K562 (cell line): ENCODE data around the gene PDCD6IP. TPM values are rescaled to one million over a fixed set of nuclear protein-coding genes. Genes with fewer than 3 reads are reported as not detected.
A peak's percentile ranks its signal among the peaks of the same experiment; 100 is the strongest.

Experiments
- ATF6 ChIP-seq: sonication (generic); formaldehyde crosslinking; IDR thresholded peaks from 2 replicates; pipeline ENCODE4 v1.4.0; 2020; ENCODE audit warnings: mild to moderate bottlenecking, missing genetic modification reagents
- CBX2 ChIP-seq: fragments of 200-600 bp; sonication (generic); IDR thresholded peaks from one replicate; pipeline ENCODE4 v1.6.1; 2012; ENCODE audit warnings: mild to moderate bottlenecking, low read length, inconsistent platforms; ENCODE audit not compliant: insufficient read depth, poor library complexity, severe bottlenecking
- ELF1 ChIP-seq: fragments of 200-800 bp; sonication (Bioruptor generic); IDR thresholded peaks from 2 replicates; pipeline ENCODE4 v1.6.1; 2016; ENCODE audit warnings: missing genetic modification characterization, missing compliant biosample characterization
- FOXM1 ChIP-seq, 2 experiments: fragments of 450-650 bp in 1 of 2; sonication (generic) in 1 of 2; formaldehyde crosslinking in 1 of 2; IDR thresholded peaks; 2 replicates each; pipeline versions ENCODE4 v1.6.1 to v1.9.0; 2017 to 2022; ENCODE audit warnings: low read depth in 2 of 2, mild to moderate bottlenecking in 2 of 2, missing genetic modification reagents in 1 of 2, moderate library complexity in 1 of 2
- IRF9 ChIP-seq: fragments of 450-650 bp; IDR thresholded peaks from 2 replicates; pipeline ENCODE4 v1.6.1; 2016; ENCODE audit warnings: missing biosample characterization, missing genetic modification characterization
- KDM4B ChIP-seq, 2 experiments: fragments of 450-650 bp in 1 of 2; sonication (generic) in 1 of 2; IDR thresholded peaks; 2 replicates each; pipeline ENCODE4 v1.6.1; 2016 to 2017; ENCODE audit warnings: borderline replicate concordance in 2 of 2, antibody characterized with exemption in 1 of 2, low read depth in 1 of 2, mild to moderate bottlenecking in 1 of 2
- MAFF ChIP-seq: IDR thresholded peaks from 2 replicates; pipeline ENCODE4 v1.6.1; 2012; ENCODE audit warnings: low read length, improper control_type of control experiment
- PHF20 ChIP-seq: fragments of 450-650 bp; IDR thresholded peaks from 2 replicates; pipeline ENCODE4 v1.6.1; 2018; ENCODE audit not compliant: partially characterized antibody
- RFX5 ChIP-seq: IDR thresholded peaks from 2 replicates; pipeline ENCODE4 v1.6.1; 2011; ENCODE audit warnings: low read depth, mild to moderate bottlenecking, improper control_type of control experiment, low read length
- TSC22D4 ChIP-seq: fragments of 450-650 bp; IDR thresholded peaks from 2 replicates; pipeline ENCODE4 v1.6.1; 2016; ENCODE audit warnings: missing genetic modification characterization, missing biosample characterization, control low read depth
- ZBTB26 ChIP-seq: fragments of 450-650 bp; formaldehyde crosslinking; IDR thresholded peaks from 2 replicates; pipeline ENCODE4 v1.4.0; 2022; ENCODE audit warnings: missing genetic modification characterization
- ZBTB9 ChIP-seq: fragments of 450-650 bp; formaldehyde crosslinking; IDR thresholded peaks from 2 replicates; pipeline ENCODE4 v1.4.0; 2020; ENCODE audit warnings: mild to moderate bottlenecking, moderate library complexity
- ZHX1 ChIP-seq: fragments of 150-350 bp; conservative IDR thresholded peaks from 2 replicates; pipeline ENCODE4 v1.6.1; 2014; ENCODE audit warnings: low read length
- ZNF3 ChIP-seq: fragments of 250-450 bp; sonication (Bioruptor Pico); IDR thresholded peaks from 2 replicates; pipeline ENCODE4 v1.5.0; 2021; ENCODE audit warnings: mild to moderate bottlenecking, moderate library complexity
- ZNF644 ChIP-seq: fragments of 200-800 bp; sonication (Bioruptor generic); IDR thresholded peaks from 2 replicates; pipeline ENCODE4 v1.6.1; 2016; ENCODE audit warnings: low read depth, missing genetic modification characterization, missing compliant biosample characterization
- ZNF75A ChIP-seq: fragments of 450-650 bp; formaldehyde crosslinking; IDR thresholded peaks from 2 replicates; pipeline ENCODE4 v1.4.0; 2020; ENCODE audit warnings: mild to moderate bottlenecking
- polyA plus RNA-seq, 8 experiments: library from polyadenylated mRNA; depleted of rRNA in 4 of 8; stranded (reverse) in 5 of 8; unstranded in 3 of 8; fragments of >200 nt; fragmentation: Nextera tagmentation in 2 of 8; fragmentation: Illumina TruSeq in 1 of 8; extraction: Ambion mirVana in 2 of 8; extraction: Trizol in 1 of 8; gene quantifications; 2 replicates each; pipeline versions ENCODE4 v1.2.1 to v1.2.3, GENCODE V29; 2011 to 2014; ENCODE audit warnings: inconsistent platforms in 1 of 8, missing spikeins in 1 of 8
- total RNA-seq, 7 experiments: library from RNA; depleted of rRNA in 6 of 7; stranded (reverse); fragments of >200 nt in 6 of 7; fragmentation: Illumina TruSeq in 2 of 7; extraction: Trizol in 2 of 7; gene quantifications; 2 replicates each; pipeline versions ENCODE4 v1.2.1 to v1.2.3, GENCODE V29; 2011 to 2021; ENCODE audit warnings: low replicate concordance in 1 of 7

Gene PDCD6IP
- total and polyA plus RNA-seq, 9 of the 15 experiments (the other 6 are each of a cell fraction or from before 2014, with no cell fraction given): 40.2 to 302 (median 122) TPM

GRCh38 chr3:33901862-33902563 lies 103.6 kb downstream of the PDCD6IP start (continued):
- TF ChIP-seq ZNF75A (CRISPR knock-in tag) (no peak), PHF20 (no peak), ATF6 (no peak), ZHX1 (no peak), RFX5 (no peak), KDM4B (IDR thresholded peaks at IDR 0.05; ENCODE audit: borderline replicate concordance in 2 of 2, low read depth in 1 of 2) (no peak), ZBTB26 (CRISPR knock-in tag) (no peak), IRF9 (tag) (no peak), ZNF644 (tag) (no peak), TSC22D4 (tag) (no peak), ZBTB9 (CRISPR knock-in tag) (no peak), ELF1 (tag) (no peak), ZNF3 (CRISPR knock-in tag) (no peak), FOXM1 (IDR thresholded peaks at IDR 0.05; ENCODE audit: low read depth) (peak; percentile 15; the same call in 1 of the 2 replicates), FOXM1 (CRISPR knock-in tag; IDR thresholded peaks at IDR 0.05; ENCODE audit: low read depth) (no peak), MAFF (no peak; the same call in 1 of the 2 replicates), CBX2 (no peak)
